GM21529 (cell line): Measurements from ENCODE around the gene LILRB2.
"Not testable (repeated sequence)": the region's sequence is repeated elsewhere in the genome, so short reads cannot be mapped to it uniquely, and the experiment has no call there.

Experiments used
- ATAC-seq: cut with Tn5 transposase; IDR thresholded peaks from one replicate; pipeline ENCODE4 v1.9.1; 2021; ENCODE audit not compliant: unreplicated experiment

Gene LILRB2

GRCh38 chr19:54243809-54244208 is 37.1 kb downstream of the LILRB2 start:
- ATAC-seq, result not testable (repeated sequence)

- not testable (repeated sequence) for ATAC-seq
Measured at GRCh38 chr19:54242646-54243045, 38.3 kb downstream of the LILRB2 start, which contains the start of gene LILRA6. Gene LILRA6, minus strand, starts transcription at chr19:54242790.

GRCh38 chr19:54242234-54242633 is 38.7 kb downstream of the LILRB2 start:
- not testable (repeated sequence) for ATAC-seq

GRCh38 chr19:54240372-54241336 is 40.3 kb downstream of the LILRB2 start:
- ATAC-seq, result not testable (repeated sequence)

GRCh38 chr19:54239491-54240371 is 41.2 kb downstream of the LILRB2 start:
- not testable (repeated sequence) for ATAC-seq

- no peak for ATAC-seq
Measured at GRCh38 chr19:54233941-54234340, 47.0 kb downstream of the LILRB2 start.

- no peak for ATAC-seq
Measured at GRCh38 chr19:54231077-54231931, 49.6 kb downstream of the LILRB2 start.

GRCh38 chr19:54230031-54230430 is 50.9 kb downstream of the LILRB2 start:
- ATAC-seq, result no peak

- no peak for ATAC-seq
Measured at GRCh38 chr19:54229146-54229545, 51.8 kb downstream of the LILRB2 start.

GRCh38 chr19:54224619-54225018 is 56.3 kb downstream of the LILRB2 start:
- ATAC-seq, result not testable (repeated sequence)

GRCh38 chr19:54223937-54224281 is 57.0 kb downstream of the LILRB2 start:
- not testable (repeated sequence) for ATAC-seq
